WTC11 (cell line): ENCODE data around the gene MAP6D1. TPM values are rescaled to one million over a fixed set of nuclear protein-coding genes. Genes with fewer than 3 reads are reported as not detected.

Source experiments
- ATF1 ChIP-seq: sonication (generic); formaldehyde crosslinking; IDR thresholded peaks from 2 replicates; pipeline ENCODE4 v1.8.1; 2023; ENCODE audit warnings: mild to moderate bottlenecking, moderate library complexity, missing genetic modification reagents
- ELF4 ChIP-seq: sonication (generic); formaldehyde crosslinking; IDR thresholded peaks from 2 replicates; pipeline ENCODE4 v1.8.1; 2022; ENCODE audit warnings: low read depth, mild to moderate bottlenecking, moderate library complexity, missing genetic modification reagents
- EMX1 ChIP-seq: fragments of 250-450 bp; sonication (Bioruptor Pico); IDR thresholded peaks from 2 replicates; pipeline ENCODE4 v1.8.0; 2021; ENCODE audit warnings: mild to moderate bottlenecking
- ESRRA ChIP-seq: sonication (generic); formaldehyde crosslinking; IDR thresholded peaks from 2 replicates; pipeline ENCODE4 v1.8.1; 2022; ENCODE audit warnings: mild to moderate bottlenecking, missing genetic modification reagents, borderline replicate concordance
- ETV6 ChIP-seq: sonication (generic); formaldehyde crosslinking; IDR thresholded peaks from 2 replicates; pipeline ENCODE4 v1.8.1; 2022; ENCODE audit warnings: mild to moderate bottlenecking, missing genetic modification reagents
- FOXK1 ChIP-seq: sonication (generic); formaldehyde crosslinking; IDR thresholded peaks from 2 replicates; pipeline ENCODE4 v1.8.0; 2022; ENCODE audit warnings: mild to moderate bottlenecking, moderate library complexity, missing genetic modification reagents
- IRF2 ChIP-seq: sonication (generic); formaldehyde crosslinking; IDR thresholded peaks from 2 replicates; pipeline ENCODE4 v1.8.0; 2022; ENCODE audit warnings: low read depth, missing genetic modification reagents, borderline replicate concordance
- JAZF1 ChIP-seq: fragments of 250-450 bp; sonication (Bioruptor Pico); IDR thresholded peaks from 2 replicates; pipeline ENCODE4 v1.9.0; 2021; ENCODE audit warnings: moderate library complexity, mild to moderate bottlenecking, inconsistent platforms
- JUN ChIP-seq: sonication (generic); formaldehyde crosslinking; IDR thresholded peaks from 2 replicates; pipeline ENCODE4 v1.8.0; 2023; ENCODE audit warnings: mild to moderate bottlenecking, missing genetic modification reagents
- NR1H2 ChIP-seq: sonication (generic); formaldehyde crosslinking; IDR thresholded peaks from 2 replicates; pipeline ENCODE4 v1.9.0; 2021; ENCODE audit warnings: mild to moderate bottlenecking, moderate library complexity, missing genetic modification reagents
- RELA ChIP-seq: sonication (generic); formaldehyde crosslinking; IDR thresholded peaks from 2 replicates; pipeline ENCODE4 v1.8.1; 2022; ENCODE audit warnings: missing genetic modification reagents, mild to moderate bottlenecking, borderline replicate concordance
- SOX15 ChIP-seq: fragments of 250-450 bp; sonication (Bioruptor Pico); IDR thresholded peaks from 2 replicates; pipeline ENCODE4 v1.9.0; 2021; ENCODE audit warnings: mild to moderate bottlenecking
- TEAD1 ChIP-seq: sonication (generic); formaldehyde crosslinking; IDR thresholded peaks from 2 replicates; pipeline ENCODE4 v1.8.0; 2022; ENCODE audit warnings: mild to moderate bottlenecking, missing genetic modification reagents
- TEAD4 ChIP-seq: sonication (generic); formaldehyde crosslinking; IDR thresholded peaks from 2 replicates; pipeline ENCODE4 v1.8.0; 2022; ENCODE audit warnings: mild to moderate bottlenecking, missing genetic modification reagents
- TP53 ChIP-seq: sonication (generic); formaldehyde crosslinking; IDR thresholded peaks from 2 replicates; pipeline ENCODE4 v1.8.1; 2023; ENCODE audit warnings: mild to moderate bottlenecking, missing genetic modification reagents
- ZNF219 ChIP-seq: sonication (generic); formaldehyde crosslinking; IDR thresholded peaks from 2 replicates; pipeline ENCODE4 v1.8.0; 2023; ENCODE audit warnings: missing genetic modification reagents, mild to moderate bottlenecking, borderline replicate concordance
- ZNF232 ChIP-seq: sonication (generic); formaldehyde crosslinking; IDR thresholded peaks from 2 replicates; pipeline ENCODE4 v1.8.0; 2022; ENCODE audit warnings: mild to moderate bottlenecking, missing genetic modification reagents
- ZNF263 ChIP-seq: sonication (generic); formaldehyde crosslinking; IDR thresholded peaks from 2 replicates; pipeline ENCODE4 v1.8.1; 2022; ENCODE audit warnings: low read depth, mild to moderate bottlenecking, moderate library complexity, missing genetic modification reagents
- ZNF317 ChIP-seq: sonication (generic); formaldehyde crosslinking; IDR thresholded peaks from 2 replicates; pipeline ENCODE4 v1.8.1; 2023; ENCODE audit warnings: low read depth, mild to moderate bottlenecking, moderate library complexity, missing genetic modification reagents, borderline replicate concordance
- ZNF416 ChIP-seq: fragments of 250-450 bp; sonication (Bioruptor Pico); IDR thresholded peaks from 2 replicates; pipeline ENCODE4 v1.9.0; 2021; ENCODE audit warnings: mild to moderate bottlenecking, inconsistent platforms
- total RNA-seq: library from RNA; stranded (reverse); gene quantifications from 3 replicates; pipeline ENCODE4 v1.2.3, GENCODE V29; 2021
- TF ChIP-seq, protein P1 (sequence below): sonication (generic); formaldehyde crosslinking; IDR thresholded peaks from 2 replicates; pipeline ENCODE4 v1.8.1; 2023; ENCODE audit warnings: mild to moderate bottlenecking, missing genetic modification reagents
- TF ChIP-seq, protein P2 (sequence below): fragments of 250-450 bp; sonication (Bioruptor Pico); IDR thresholded peaks from 2 replicates; pipeline ENCODE4 v1.9.0; 2021; ENCODE audit warnings: mild to moderate bottlenecking
- TF ChIP-seq, protein P3 (sequence below): fragments of 250-450 bp; sonication (Bioruptor Pico); IDR thresholded peaks from 2 replicates; pipeline ENCODE4 v1.9.0; 2021; ENCODE audit warnings: mild to moderate bottlenecking
- TF ChIP-seq, protein P4 (sequence below): sonication (generic); formaldehyde crosslinking; IDR thresholded peaks from 2 replicates; pipeline ENCODE4 v1.8.0; 2022; ENCODE audit warnings: mild to moderate bottlenecking, missing genetic modification reagents
- TF ChIP-seq, protein P5 (sequence below): sonication (generic); formaldehyde crosslinking; IDR thresholded peaks from 2 replicates; pipeline ENCODE4 v1.8.1; 2023; ENCODE audit warnings: mild to moderate bottlenecking, missing genetic modification reagents
- TF ChIP-seq, protein P6 (sequence below): sonication (generic); formaldehyde crosslinking; IDR thresholded peaks from 2 replicates; pipeline ENCODE4 v1.8.1; 2022; ENCODE audit warnings: mild to moderate bottlenecking, moderate library complexity, missing genetic modification reagents

Gene MAP6D1
- total RNA-seq, 1 experiment from 2014 or later, result 6.3 TPM

DNA sequence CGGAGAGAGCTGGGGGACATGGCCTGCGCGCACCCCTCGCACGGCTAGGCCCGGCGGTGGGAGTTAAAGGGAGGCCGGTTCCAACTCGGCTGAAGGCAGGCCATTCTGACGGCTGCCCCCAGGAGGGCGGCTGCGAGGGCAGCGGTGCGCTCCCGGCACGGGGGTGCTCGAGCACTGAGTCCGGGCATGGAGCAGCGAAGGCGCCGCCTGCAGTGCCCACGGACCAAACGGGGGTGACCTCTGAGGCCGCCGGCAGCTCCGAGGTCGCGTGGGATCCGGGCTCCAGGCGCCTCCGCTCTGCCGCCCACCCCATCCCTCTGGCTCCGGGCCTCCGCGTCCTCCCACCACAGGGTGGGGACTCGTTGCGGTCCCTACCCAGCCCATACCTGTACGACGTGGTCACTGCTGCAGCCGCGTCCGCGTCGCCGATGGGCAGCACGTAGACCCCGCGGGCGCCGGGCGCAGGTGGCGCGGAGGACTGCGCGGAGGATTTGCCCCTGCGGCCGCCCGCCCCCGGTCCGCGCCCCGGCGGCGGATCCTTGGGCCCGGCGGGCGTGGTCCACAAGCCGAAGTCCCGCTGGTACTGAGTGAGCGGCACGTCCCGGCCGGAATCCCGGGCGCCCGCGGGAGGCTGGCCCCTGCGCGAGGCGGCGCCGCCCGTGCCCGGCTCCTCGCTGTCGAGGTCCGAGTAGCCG is 469 bp downstream of the MAP6D1 start (continued):
- no peak for TF ChIP-seq ZNF416 (CRISPR knock-in tag)
- TF ChIP-seq ELF4 (CRISPR knock-in tag), result peak; percentile 79; the same call in 1 of the 2 replicates
- TF ChIP-seq, protein P1, sequence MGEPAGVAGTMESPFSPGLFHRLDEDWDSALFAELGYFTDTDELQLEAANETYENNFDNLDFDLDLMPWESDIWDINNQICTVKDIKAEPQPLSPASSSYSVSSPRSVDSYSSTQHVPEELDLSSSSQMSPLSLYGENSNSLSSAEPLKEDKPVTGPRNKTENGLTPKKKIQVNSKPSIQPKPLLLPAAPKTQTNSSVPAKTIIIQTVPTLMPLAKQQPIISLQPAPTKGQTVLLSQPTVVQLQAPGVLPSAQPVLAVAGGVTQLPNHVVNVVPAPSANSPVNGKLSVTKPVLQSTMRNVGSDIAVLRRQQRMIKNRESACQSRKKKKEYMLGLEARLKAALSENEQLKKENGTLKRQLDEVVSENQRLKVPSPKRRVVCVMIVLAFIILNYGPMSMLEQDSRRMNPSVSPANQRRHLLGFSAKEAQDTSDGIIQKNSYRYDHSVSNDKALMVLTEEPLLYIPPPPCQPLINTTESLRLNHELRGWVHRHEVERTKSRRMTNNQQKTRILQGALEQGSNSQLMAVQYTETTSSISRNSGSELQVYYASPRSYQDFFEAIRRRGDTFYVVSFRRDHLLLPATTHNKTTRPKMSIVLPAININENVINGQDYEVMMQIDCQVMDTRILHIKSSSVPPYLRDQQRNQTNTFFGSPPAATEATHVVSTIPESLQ (CRISPR knock-in tag), result no peak
- no peak for TF ChIP-seq JAZF1 (CRISPR knock-in tag)
- TF ChIP-seq TEAD4, result no peak
- no peak for TF ChIP-seq TP53 (CRISPR knock-in tag)
- TF ChIP-seq, protein P2, sequence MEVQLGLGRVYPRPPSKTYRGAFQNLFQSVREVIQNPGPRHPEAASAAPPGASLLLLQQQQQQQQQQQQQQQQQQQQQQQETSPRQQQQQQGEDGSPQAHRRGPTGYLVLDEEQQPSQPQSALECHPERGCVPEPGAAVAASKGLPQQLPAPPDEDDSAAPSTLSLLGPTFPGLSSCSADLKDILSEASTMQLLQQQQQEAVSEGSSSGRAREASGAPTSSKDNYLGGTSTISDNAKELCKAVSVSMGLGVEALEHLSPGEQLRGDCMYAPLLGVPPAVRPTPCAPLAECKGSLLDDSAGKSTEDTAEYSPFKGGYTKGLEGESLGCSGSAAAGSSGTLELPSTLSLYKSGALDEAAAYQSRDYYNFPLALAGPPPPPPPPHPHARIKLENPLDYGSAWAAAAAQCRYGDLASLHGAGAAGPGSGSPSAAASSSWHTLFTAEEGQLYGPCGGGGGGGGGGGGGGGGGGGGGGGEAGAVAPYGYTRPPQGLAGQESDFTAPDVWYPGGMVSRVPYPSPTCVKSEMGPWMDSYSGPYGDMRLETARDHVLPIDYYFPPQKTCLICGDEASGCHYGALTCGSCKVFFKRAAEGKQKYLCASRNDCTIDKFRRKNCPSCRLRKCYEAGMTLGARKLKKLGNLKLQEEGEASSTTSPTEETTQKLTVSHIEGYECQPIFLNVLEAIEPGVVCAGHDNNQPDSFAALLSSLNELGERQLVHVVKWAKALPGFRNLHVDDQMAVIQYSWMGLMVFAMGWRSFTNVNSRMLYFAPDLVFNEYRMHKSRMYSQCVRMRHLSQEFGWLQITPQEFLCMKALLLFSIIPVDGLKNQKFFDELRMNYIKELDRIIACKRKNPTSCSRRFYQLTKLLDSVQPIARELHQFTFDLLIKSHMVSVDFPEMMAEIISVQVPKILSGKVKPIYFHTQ, result no peak
- no peak for TF ChIP-seq ZNF219
- TF ChIP-seq TEAD1 (CRISPR knock-in tag), result no peak
- no peak for TF ChIP-seq ZNF317 (CRISPR knock-in tag)
- TF ChIP-seq, protein P3, sequence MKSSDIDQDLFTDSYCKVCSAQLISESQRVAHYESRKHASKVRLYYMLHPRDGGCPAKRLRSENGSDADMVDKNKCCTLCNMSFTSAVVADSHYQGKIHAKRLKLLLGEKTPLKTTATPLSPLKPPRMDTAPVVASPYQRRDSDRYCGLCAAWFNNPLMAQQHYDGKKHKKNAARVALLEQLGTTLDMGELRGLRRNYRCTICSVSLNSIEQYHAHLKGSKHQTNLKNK (CRISPR knock-in tag), result no peak
- TF ChIP-seq JUN (CRISPR knock-in tag), result no peak
- TF ChIP-seq SOX15 (CRISPR knock-in tag), result no peak
- no peak for TF ChIP-seq NR1H2 (CRISPR knock-in tag)
- no peak for TF ChIP-seq ETV6 (CRISPR knock-in tag)
- TF ChIP-seq FOXK1, result 0 out of 2 replicates have a peak, but pooled peaks have one; percentile 36
- 0 out of 2 replicates have a peak, but pooled peaks have one; percentile 44 for TF ChIP-seq EMX1
- no peak for TF ChIP-seq ATF1
- TF ChIP-seq, protein P4, sequence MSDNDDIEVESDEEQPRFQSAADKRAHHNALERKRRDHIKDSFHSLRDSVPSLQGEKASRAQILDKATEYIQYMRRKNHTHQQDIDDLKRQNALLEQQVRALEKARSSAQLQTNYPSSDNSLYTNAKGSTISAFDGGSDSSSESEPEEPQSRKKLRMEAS, result peak; percentile 28; the same call in 1 of the 2 replicates
- TF ChIP-seq, protein P5, sequence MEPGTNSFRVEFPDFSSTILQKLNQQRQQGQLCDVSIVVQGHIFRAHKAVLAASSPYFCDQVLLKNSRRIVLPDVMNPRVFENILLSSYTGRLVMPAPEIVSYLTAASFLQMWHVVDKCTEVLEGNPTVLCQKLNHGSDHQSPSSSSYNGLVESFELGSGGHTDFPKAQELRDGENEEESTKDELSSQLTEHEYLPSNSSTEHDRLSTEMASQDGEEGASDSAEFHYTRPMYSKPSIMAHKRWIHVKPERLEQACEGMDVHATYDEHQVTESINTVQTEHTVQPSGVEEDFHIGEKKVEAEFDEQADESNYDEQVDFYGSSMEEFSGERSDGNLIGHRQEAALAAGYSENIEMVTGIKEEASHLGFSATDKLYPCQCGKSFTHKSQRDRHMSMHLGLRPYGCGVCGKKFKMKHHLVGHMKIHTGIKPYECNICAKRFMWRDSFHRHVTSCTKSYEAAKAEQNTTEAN (CRISPR knock-in tag), result no peak
- TF ChIP-seq IRF2 (CRISPR knock-in tag), result no peak
- TF ChIP-seq ZNF232, result 0 out of 2 replicates have a peak, but pooled peaks have one; percentile 27
- no peak for TF ChIP-seq ZNF263 (CRISPR knock-in tag)
- no peak for TF ChIP-seq ESRRA (CRISPR knock-in tag)
- TF ChIP-seq RELA (CRISPR knock-in tag), result no peak
- TF ChIP-seq, protein P6, sequence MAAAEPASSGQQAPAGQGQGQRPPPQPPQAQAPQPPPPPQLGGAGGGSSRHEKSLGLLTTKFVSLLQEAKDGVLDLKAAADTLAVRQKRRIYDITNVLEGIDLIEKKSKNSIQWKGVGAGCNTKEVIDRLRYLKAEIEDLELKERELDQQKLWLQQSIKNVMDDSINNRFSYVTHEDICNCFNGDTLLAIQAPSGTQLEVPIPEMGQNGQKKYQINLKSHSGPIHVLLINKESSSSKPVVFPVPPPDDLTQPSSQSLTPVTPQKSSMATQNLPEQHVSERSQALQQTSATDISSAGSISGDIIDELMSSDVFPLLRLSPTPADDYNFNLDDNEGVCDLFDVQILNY (CRISPR knock-in tag), result 0 out of 2 replicates have a peak, but pooled peaks have one; percentile 26
